Measurements from ENCODE around the gene ERGIC1.
A peak's percentile ranks its signal among the peaks of the same experiment; 100 is the strongest.
"Not testable (repeated sequence)": the region's sequence is repeated elsewhere in the genome, so short reads cannot be mapped to it uniquely, and the experiment has no call there.

ERGIC1 gene

DNA sequence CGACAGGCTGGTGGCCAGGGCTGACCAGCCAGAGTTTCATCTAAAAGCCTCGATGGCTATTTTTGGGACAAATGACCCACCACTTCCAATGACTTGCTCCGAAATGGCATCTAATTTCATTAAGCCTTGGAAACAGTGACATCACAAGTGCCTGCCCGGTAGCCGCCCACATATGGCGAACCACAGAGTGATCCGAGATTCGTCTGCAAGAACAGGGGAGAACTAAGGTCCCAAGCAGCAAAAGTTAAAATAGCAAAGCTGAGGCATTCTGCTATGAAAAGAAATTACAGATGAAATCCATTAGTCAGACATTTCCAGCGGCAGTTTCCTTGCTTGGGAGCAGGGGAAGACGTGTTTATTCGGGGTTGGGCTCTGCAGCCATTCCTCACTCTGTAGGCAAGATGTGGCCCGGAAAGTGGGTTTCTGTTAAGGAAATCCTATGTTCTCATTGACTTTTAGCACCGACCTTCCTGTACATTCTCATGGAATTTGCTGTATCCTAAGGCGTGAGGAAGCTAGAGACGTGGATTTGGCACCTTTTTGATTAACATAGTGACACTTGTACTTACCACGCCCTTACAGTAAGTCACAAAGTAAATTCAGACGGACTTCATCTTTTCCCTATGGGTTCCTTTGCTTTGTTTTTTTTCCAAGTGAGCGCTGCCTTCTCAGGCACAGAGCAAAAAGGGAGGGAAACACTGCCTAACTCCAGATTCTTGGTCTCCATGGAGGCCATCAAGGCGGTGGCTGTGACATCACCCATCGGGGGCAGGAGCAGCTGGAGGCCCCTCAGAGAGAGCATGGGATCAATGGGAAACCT lies 45.1 kb downstream of the ERGIC1 start:
- no peak for DNase-seq (ENCODE audit: low spot score)

DNA sequence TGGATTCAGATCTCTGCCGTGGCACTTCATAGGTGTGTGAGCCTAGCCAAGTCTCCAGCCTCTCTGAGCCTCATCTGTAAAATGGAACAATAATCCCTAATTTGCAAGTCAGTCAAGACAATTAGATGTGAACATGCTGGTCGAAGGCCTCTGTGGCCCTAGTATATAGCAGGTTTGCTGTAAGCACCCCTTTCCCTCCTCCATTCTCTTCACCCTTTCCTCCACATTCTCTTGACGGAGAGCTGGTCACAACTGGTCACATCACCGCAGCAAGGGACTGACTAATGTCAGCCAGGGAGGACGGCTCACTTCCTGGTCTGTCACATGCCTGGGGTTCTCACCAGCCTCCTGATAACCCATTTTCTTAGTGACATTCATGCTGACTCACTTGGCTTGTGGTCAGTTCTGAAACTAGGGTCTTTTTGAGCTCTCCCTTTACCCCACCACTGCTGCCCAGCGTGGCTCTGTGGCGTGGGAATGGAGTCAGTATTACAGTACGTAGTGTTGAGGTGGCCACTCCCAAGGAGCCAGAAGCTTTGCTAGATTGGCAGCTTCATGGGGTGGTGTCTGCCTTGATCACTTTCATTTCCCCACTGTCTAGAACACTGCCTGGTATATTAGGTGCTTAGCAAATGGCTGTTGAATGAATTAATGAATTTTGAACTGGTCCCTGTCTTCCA lies 47.8 kb downstream of the ERGIC1 start:
- DNase-seq (ENCODE audit: low spot score): peak; percentile 56

GRCh38 chr5:172883066-172883465 lies 49.0 kb downstream of the ERGIC1 start:
- no peak for DNase-seq (ENCODE audit: low spot score)

DNA sequence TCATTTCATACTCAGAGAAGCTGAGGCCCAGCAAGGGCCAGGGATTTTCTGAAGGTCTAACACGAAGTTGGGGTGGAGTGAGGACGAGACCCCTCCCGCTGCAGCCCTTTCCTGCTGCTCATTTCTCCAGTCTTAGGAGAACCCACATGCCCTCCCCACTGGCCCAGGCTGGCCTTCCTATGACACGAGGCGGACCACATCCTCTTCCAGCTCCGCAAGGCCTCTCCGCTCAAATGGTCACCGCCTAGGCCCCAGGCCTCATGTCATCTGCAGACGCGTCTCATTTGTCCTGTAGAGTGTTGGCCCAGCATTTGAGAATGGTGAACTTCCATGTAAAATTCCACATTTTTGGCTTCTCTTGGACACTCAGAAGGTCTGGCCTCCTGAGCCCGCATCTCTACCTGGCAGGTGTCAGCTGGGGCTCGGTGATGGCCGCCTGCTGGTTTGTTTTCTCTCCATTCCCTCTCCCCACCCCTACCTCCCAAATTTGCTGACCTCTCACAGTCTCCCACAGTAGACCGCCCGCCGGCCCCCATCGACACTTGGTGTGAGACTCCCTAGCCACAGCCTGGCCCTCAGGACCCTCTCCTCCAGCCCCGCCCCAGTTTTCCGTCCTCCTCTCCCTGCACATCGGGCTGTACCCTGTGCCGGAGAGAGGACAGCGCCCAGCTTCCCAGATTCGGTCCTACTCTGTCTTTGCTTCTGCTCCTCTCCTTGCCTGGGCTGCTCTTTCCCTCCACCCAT lies 51.7 kb downstream of the ERGIC1 start:
- no peak for DNase-seq (ENCODE audit: low spot score)

DNA sequence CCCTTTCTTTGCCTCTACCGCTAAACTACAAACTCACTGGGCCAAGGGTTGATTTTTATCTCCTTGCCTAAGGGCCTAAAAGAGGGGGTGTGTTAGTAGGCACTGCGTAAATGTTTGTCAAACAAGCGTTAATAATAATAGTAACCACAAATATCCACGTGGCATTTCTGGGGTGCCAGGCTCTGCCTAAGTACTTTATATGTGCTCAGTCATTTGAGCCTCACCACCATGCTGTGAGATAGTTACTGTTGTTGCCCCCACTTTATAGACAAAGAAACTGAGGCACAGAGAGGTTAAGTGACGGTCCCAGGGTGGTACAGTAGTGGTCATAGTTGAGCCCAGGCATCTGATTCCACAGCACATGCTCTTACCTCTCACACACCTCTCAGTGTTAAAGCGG lies 52.4 kb downstream of the ERGIC1 start:
- DNase-seq (ENCODE audit: low spot score): no peak

DNA sequence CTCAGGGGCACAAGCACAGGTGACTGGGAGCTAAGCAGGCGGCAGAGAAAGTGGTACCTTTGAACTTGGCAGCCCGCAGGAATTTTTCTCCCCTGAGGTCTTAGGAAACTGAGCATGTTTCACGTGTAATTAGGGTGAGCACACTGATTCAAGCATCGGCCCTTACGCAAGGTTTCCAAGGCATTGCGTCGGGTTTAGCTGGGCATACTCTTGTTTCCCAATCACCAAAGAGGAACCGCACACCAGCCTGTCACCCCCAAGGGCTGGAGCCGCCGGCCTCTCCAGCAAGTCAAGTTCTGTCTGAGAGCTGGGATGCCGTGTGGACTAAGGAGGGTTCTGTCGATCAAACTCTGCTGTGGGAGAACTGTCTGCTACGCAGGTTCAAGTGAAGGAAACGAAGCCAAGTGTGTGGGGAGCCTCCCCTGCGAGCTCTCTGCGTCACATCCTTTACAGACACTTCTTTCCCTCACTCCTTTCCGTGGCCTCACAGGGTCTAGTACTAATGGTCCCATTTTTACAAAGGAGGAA lies 53.0 kb downstream of the ERGIC1 start:
- no peak for DNase-seq (ENCODE audit: low spot score)

DNA sequence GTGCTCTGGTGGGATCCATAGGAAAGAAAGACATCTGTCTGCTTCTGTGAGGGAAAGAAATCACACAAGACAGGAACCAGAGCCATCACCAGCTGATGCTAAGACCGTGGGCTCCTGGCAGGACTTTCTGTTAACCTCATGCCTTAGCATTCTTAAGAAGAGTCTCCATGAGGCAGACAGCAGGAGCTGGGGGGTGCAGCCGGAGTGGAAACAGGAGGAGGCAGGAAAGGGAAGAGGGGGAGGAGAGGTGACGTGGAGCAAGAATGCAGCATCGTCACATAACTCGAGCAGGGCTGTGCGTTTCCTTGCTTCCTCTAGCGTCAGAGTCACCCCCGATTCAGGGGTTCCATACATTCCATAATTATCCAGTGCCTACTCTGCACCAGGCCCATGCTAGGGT lies 53.6 kb downstream of the ERGIC1 start:
- no peak for DNase-seq (ENCODE audit: low spot score)

DNA sequence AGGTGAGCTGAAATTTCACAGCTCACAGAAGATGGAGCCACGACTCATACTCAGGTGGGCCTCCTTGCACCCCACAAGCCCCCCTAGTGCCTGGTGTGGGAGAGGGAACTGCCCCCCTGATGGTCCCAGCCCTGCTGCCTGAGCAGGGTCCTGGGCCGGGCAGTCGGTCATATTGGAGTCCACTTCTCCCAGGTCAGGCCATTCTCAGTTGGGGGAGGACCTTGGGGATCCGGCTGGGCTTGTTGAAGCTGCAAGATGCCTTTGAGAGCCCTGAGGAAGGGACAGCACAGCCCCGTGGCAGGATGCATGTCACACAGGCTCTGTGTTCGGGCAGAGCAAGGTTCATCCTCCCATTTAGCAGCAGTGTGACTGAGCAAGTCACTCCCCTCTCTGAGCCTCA lies 56.6 kb downstream of the ERGIC1 start:
- no peak for DNase-seq (ENCODE audit: low spot score)

DNA sequence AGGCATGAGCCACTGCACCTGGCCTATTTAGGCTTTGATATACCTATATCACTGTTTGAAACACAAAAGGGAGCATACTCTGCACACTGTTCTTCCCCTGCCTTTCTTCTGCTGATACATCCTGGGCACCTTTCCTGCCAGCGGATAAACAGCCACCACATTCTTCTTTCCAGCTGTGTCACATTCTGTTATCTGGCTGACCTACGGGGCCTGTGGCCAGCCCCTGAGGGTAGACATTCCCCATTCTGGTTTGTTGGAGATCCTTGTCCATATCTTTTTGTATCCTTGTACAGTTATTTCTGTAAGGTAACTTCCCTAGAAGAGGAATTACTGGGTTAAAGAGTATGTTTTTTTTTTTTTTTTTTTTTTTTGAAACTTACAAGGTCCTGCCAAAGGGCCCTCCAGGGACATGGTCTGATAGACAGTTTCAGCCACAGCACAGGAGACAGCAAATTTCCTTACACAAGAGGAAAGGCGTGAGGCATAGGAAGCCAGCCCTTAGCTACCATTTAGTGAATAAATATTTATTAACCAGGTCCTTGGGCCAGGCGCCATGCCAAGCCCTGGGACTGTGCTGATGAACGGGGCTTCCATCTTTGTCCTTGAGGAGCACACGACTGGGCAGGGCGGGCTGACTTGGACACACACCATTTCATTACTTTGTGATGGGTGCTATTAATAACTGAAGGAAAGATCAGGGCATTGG lies 57.8 kb downstream of the ERGIC1 start:
- DNase-seq (ENCODE audit: low spot score): no peak

DNA sequence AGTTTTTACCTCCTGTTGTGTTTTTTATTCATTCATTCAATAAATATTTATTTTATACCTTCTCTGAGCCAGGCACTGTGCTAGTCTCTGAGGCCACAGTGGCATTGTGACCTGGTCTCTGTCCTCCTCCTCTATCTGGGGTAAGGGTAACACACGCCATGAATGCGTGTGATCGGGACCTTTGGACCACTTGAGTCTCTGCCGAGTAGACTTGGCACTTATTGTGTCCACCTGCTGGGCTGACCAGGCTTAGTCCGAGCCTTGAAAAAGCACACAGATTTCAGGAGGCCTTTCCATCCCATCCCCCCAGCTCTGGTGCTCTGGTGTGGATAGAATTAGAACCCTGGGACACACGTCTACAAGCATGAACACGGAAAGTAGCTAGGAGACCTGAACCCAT lies 58.7 kb downstream of the ERGIC1 start:
- DNase-seq (ENCODE audit: low spot score): no peak

DNA sequence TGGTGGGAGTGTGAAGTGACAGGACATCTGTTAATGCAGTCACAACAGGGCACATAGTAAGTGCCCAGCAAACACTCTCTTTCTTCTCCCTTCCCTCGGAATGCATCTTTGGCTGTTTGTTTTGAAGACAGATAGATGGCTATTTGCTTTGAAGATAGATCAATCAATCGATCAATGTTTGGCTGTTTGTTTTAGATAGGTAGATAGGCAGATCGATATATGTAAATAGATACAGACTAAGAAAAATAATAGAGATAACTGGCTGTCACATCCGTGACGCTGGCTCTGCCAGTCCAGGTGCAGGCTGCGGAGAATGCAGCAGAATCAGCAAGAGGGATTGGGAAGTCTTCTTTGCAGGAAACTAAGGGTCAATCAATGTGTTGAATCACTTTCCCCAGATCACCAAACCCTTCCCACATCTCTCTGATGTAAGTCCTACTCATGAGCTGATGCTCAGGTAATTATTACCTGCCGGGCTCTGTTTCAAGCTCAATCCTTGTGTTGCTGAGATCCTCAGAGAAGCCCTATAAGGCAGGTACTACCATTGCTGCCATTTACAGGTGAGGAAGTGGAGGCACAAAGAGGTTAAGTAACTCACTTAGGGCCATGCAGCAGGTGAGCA lies 60.8 kb downstream of the ERGIC1 start:
- no peak for DNase-seq (ENCODE audit: low spot score)

DNA sequence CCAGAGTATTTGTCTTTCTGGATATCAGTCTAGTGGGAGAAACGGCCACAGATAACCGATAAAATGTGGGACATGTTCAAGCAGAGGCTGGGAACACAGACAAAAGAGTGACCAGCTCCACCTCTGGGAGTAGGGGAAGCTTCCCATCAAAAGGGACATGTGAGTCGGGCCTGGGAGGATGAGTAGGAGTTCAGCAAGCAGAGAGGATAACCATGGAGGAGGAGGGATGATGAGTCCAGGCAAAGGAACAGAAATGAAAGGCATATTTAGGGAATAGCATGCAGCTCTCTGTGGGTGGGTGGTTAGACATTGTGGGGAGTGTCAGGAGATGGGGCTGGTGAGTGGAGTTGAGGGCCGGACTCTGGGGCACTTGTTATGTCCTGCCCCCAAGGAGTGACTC lies 61.5 kb downstream of the ERGIC1 start:
- no peak for DNase-seq (ENCODE audit: low spot score)

DNA sequence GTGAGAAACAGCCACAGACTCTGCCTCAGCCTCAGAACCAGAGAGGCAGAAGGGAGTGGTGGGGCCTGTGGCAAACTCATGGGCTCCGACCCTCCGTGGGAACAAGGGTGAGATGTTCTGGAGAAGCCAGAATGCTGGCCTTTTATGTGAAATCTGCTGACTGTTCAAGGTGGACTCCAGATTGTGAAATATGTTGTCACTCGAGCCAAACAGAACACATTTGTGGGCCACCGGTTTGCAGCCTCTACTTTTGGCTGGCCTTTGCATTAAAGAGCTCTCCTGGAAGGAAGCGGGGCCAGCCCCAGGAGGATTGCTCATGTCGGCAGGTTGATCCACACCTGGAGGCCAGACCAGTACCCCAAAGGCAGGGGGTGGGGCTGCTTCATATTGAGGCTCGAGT lies 62.4 kb downstream of the ERGIC1 start:
- DNase-seq (ENCODE audit: low spot score): no peak

GRCh38 chr5:172897067-172897466 lies 63.0 kb downstream of the ERGIC1 start:
- DNase-seq (ENCODE audit: low spot score): not testable (repeated sequence)

GRCh38 chr5:172897481-172898217 lies 63.6 kb downstream of the ERGIC1 start:
- DNase-seq (ENCODE audit: low spot score): no peak

DNA sequence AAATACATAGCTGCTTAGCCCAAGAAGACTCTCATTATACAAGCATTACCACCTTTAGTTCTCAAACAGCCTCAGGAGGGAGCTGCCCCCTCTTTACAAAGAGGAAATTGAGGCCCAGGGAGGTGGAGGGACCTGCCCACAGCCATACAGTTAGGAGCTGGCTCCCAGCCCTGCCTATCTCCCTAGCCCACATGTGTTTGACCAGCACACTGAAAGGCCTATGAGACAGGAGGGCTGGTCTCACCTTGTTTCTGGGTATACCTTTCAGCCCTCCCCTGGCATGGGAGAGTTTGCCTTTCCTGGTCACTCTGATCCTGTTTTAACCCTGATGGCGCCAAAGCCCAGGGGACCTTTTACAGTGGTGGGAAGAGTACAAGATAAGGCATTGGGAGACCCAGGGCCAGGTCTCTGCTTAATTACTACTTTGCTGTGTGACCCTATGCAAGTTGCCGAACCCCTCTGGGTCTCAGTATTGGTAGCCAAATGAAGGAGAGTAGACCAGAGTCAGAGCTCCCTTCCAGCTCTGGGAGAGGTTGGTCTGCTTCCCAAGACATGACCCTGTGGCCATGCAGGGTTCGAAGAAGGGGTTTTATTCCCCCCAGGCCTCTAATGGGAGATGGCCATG lies 64.3 kb downstream of the ERGIC1 start:
- no peak for DNase-seq (ENCODE audit: low spot score)

DNA sequence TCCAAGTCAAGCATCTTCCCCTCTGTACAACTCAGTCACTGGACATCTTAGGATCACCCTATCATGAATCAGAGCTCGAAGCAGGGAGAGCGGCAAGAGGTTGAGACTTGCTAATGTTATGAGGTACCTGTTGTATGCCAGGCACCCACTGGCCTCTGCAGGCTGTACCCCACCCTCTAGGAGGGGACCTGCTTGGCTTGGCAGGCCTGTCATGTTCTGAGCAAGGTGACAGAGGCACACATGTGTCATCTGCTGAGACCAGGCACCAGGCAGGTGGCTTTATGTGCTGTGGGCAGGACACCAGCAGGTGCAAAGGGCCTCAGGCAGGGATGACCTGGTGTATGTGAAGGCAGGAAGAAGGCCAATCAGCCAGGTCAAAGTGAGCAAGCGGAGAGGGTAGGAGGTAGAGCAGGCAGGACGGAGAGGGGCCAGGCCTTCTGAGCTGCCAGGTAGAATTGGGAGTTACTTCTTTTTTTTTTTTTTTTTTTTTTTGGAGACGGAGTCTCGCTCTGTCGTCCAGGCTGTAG lies 64.9 kb downstream of the ERGIC1 start:
- DNase-seq (ENCODE audit: low spot score): no peak

- no peak for DNase-seq (ENCODE audit: low spot score)
Observed at GRCh38 chr5:172899436-172899835, 65.4 kb downstream of the ERGIC1 start.

- DNase-seq (ENCODE audit: low spot score): no peak
Observed at GRCh38 chr5:172901012-172901780, 67.1 kb downstream of the ERGIC1 start.
